Ovary (tissue), 3 donors: ENCODE measurements around the gene HAUS8.

Experiments
- CTCF ChIP-seq, 3 donors: fragments of 450-650 bp in 2 of 3; fragments of 200-600 bp in 1 of 3; IDR thresholded peaks; one replicate each; pipeline versions ENCODE4 v1.5.1 to v1.8.0; 2016 to 2022; ENCODE audit warnings: antibody characterized with exemption in 3 of 3, mild to moderate bottlenecking in 1 of 3
- POLR2A ChIP-seq: fragments of 450-650 bp; IDR thresholded peaks from one replicate; pipeline ENCODE4 v1.6.1; 2017; ENCODE audit warnings: antibody characterized with exemption, mild to moderate bottlenecking, moderate library complexity
- donor health status: DM: no; HTN: no; CAD: no.

DNA sequence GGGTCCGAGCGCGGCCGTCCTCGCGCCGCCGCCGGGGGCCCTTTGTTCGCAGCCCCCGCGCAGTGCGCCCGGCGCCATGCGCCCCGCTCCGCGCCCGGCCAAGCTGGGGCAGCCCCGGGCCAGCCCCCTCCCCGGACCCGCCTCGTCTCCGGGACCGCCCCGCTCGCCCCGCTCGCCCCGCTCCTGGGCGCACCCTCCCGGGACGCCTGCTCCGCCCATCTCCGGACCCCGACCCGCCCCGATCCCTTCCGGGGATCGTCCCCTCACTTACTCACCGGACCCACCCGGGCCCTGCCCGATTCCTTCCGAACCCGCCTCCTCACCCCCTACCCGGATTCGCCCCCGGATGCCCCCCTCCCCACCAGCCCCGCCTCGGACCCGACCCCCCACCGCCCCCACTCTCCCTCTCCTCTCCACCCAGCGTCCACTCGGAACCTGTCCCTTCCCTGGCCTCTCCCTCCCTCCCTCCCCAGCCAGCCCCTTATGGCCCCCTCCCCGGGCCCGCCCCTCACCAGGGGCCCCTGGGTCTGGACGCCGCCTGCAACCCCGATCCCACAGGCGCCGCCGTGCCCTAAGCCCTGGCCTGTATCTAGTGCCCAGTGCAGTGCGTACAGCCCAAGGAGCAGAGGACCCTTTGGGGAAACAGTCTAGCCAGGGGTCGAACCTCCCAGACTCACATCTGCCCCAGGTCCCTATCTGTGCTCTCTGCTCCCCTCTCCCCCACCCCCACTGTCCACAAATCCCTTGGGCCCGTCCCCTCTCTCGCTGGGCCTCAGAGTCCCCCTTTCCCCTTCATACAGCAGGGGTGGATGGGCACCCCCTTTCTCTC is 48.3 kb downstream of the HAUS8 start, which contains the start of gene CPAMD8:
- TF ChIP-seq CTCF (IDR thresholded peaks at IDR 0.05) (no peak), POLR2A (no peak)
